OCI-LY7 (cell line): ENCODE data around the gene SNF8.

Experiments used
- CTCF ChIP-seq: fragments of 200-600 bp; sonication (generic); conservative IDR thresholded peaks from 2 replicates; pipeline ENCODE4 v1.5.1; 2014; ENCODE audit warnings: mild to moderate bottlenecking, antibody characterized with exemption, low read length, moderate library complexity, mixed read lengths
- EZH2phosphoT487 ChIP-seq: fragments of 200-600 bp; sonication (generic); IDR thresholded peaks from 2 replicates; pipeline ENCODE4 v1.6.1; 2018; ENCODE audit warnings: low read depth, borderline replicate concordance, mild to moderate bottlenecking, mixed run types, antibody characterized with exemption, low read length, moderate library complexity, mixed read lengths

DNA sequence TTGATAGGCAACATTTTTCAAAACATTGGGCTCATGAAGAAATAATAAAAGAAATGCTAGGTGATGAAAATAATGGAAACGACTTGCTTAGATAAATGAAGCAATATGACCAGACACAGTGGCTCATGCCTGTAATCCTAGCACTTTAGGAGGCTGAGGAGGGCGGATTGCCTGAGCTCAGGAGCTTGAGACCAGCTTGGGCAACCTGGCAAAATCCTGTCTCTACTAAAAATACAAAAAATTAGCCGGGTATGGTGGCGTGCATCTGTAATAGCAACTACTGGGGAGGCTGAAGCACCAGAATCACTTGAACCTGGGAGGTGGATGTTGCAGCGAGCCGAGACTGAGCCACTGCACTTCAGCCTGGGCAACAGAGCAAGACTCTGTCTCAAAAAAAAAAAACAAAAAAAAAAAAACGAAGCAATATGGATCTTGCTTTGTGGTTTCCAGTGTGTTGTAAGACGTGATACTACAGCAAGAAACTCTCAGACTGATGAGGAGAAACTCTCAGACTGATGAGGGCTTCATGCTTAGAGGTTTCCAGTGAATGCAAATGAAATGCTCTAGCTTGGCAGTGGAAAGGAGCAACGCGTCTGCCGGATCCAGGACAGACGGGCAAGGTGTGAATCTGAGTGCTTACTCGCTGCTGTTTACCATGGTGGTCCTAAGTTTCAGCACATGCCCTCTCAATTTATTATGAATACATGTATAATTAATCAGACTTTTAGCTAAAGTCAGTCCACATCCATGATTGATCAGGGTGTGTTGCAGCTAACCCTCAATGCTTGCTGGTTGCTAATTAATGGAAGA lies 41.0 kb upstream of the SNF8 start:
- TF ChIP-seq CTCF (no peak), EZH2phosphoT487 (no peak)
